ENCODE measurements around the gene GAL3ST2. TPM values are rescaled to one million over a fixed set of nuclear protein-coding genes. Genes with fewer than 3 reads are reported as not detected.
"Not testable (repeated sequence)": the region's sequence is repeated elsewhere in the genome, so short reads cannot be mapped to it uniquely, and the experiment has no call there.

The GAL3ST2 gene
- total and polyA plus RNA-seq, 4 donors: 0.40 TPM; not detected in 3

GRCh38 chr2:241820625-241821384 is 44.2 kb downstream of the GAL3ST2 start:
- Histone ChIP-seq H3K4me3 (no peak overlapping the region), H3K9me3 (ENCODE audit: control insufficient read depth in 4 of 4, insufficient read depth in 3 of 4, low read length in 3 of 4) (peaks cover 0 to 10% (median 0%) of the 10 kb centered on the region in 4 donors), H3K4me1 (ENCODE audit: control insufficient read depth in 5 of 5, insufficient read depth in 5 of 5, low read length in 5 of 5) (peaks cover 0 to 8% (median 0%) of the 10 kb centered on the region in 5 donors), H3K36me3 (ENCODE audit: control insufficient read depth in 4 of 4, insufficient read depth in 4 of 4, low read length in 4 of 4) (no peaks in the 10 kb centered on the region), H3K27ac (ENCODE audit: low read depth in 1 of 2, low read length in 1 of 2) (no peak overlapping the region), H3K27me3 (ENCODE audit: control insufficient read depth in 3 of 3, insufficient read depth in 3 of 3, low read length in 2 of 3) (no peaks in the 10 kb centered on the region), H3K9ac (ENCODE audit: insufficient read depth in 1 of 2, low read length in 2 of 2) (no peak overlapping the region)
- DNase-seq: no peak
- no peak for ATAC-seq (ENCODE audit: insufficient read depth, low FRiP score)
- TF ChIP-seq CTCF (IDR thresholded peaks at IDR 0.05; ENCODE audit: control extremely low read depth, extremely low read depth): no peak
- 87 to 93% methylated on average over 31 of the region's 31 CpGs for WGBS, 2 donors

GRCh38 chr2:241821460-241822263 is 45.0 kb downstream of the GAL3ST2 start:
- no peak for DNase-seq
- H3K4me3 ChIP-seq: no peak overlapping the region

GRCh38 chr2:241822264-241822623 is 45.6 kb downstream of the GAL3ST2 start:
- DNase-seq: no peak
- H3K4me3 ChIP-seq: no peak overlapping the region

More at GRCh38 chr2:241821460-241822263, 45.0 kb downstream of the GAL3ST2 start:
- Histone ChIP-seq H3K9me3 (ENCODE audit: control insufficient read depth in 4 of 4, insufficient read depth in 3 of 4, low read length in 3 of 4) (peaks cover 0 to 7% (median under 1%) of the 10 kb centered on the region in 4 donors), H3K27ac (ENCODE audit: low read depth in 1 of 2, low read length in 1 of 2) (no peak overlapping the region), H3K4me1 (ENCODE audit: control insufficient read depth in 5 of 5, insufficient read depth in 5 of 5, low read length in 5 of 5) (peaks cover 0 to 8% (median 0%) of the 10 kb centered on the region in 5 donors), H3K27me3 (ENCODE audit: control insufficient read depth in 3 of 3, insufficient read depth in 3 of 3, low read length in 2 of 3) (no peaks in the 10 kb centered on the region), H3K36me3 (ENCODE audit: control insufficient read depth in 4 of 4, insufficient read depth in 4 of 4, low read length in 4 of 4) (no peaks in the 10 kb centered on the region), H3K9ac (ENCODE audit: insufficient read depth in 1 of 2, low read length in 2 of 2) (no peak overlapping the region)
- no peak for ATAC-seq (ENCODE audit: insufficient read depth, low FRiP score)
- no peak for TF ChIP-seq CTCF (IDR thresholded peaks at IDR 0.05; ENCODE audit: control extremely low read depth, extremely low read depth)
- 49 to 59% methylated on average over 28 of the region's 28 CpGs for WGBS, 2 donors

GRCh38 chr2:241823531-241824437 is 47.2 kb downstream of the GAL3ST2 start:
- H3K36me3 ChIP-seq (ENCODE audit: control insufficient read depth in 4 of 4, insufficient read depth in 4 of 4, low read length in 4 of 4); H3K27me3 ChIP-seq (ENCODE audit: control insufficient read depth in 3 of 3, insufficient read depth in 3 of 3, low read length in 2 of 3); H3K9ac ChIP-seq (ENCODE audit: insufficient read depth in 1 of 2, low read length in 2 of 2); DNase-seq; H3K4me3 ChIP-seq; H3K27ac ChIP-seq (ENCODE audit: low read depth in 1 of 2, low read length in 1 of 2); H3K4me1 ChIP-seq (ENCODE audit: control insufficient read depth in 5 of 5, insufficient read depth in 5 of 5, low read length in 5 of 5); ATAC-seq (ENCODE audit: insufficient read depth, low FRiP score): not testable (repeated sequence)
- peaks cover 0 to 12% (median 4%) of the 10 kb centered on the region in 4 donors for H3K9me3 ChIP-seq (ENCODE audit: control insufficient read depth in 4 of 4, insufficient read depth in 3 of 4, low read length in 3 of 4)
- 87 to 93% methylated on average over 45 of the region's 45 CpGs for WGBS, 2 donors

More at GRCh38 chr2:241822264-241822623, 45.6 kb downstream of the GAL3ST2 start:
- H3K9ac ChIP-seq (ENCODE audit: insufficient read depth in 1 of 2, low read length in 2 of 2): no peak overlapping the region
- no peak for ATAC-seq (ENCODE audit: insufficient read depth, low FRiP score)
- H3K9me3 ChIP-seq (ENCODE audit: control insufficient read depth in 4 of 4, insufficient read depth in 3 of 4, low read length in 3 of 4): peaks cover 0 to 12% (median 3%) of the 10 kb centered on the region in 4 donors
- TF ChIP-seq CTCF (IDR thresholded peaks at IDR 0.05; ENCODE audit: control extremely low read depth, extremely low read depth): no peak
- H3K36me3 ChIP-seq (ENCODE audit: control insufficient read depth in 4 of 4, insufficient read depth in 4 of 4, low read length in 4 of 4): no peaks in the 10 kb centered on the region
- no peaks in the 10 kb centered on the region for H3K27me3 ChIP-seq (ENCODE audit: control insufficient read depth in 3 of 3, insufficient read depth in 3 of 3, low read length in 2 of 3)
- peaks cover 0 to 8% (median 0%) of the 10 kb centered on the region in 5 donors for H3K4me1 ChIP-seq (ENCODE audit: control insufficient read depth in 5 of 5, insufficient read depth in 5 of 5, low read length in 5 of 5)
- 82 to 84% methylated on average over 13 to 14 of the region's 14 CpGs for WGBS, 2 donors
- H3K27ac ChIP-seq (ENCODE audit: low read depth in 1 of 2, low read length in 1 of 2): no peak overlapping the region
